Measurements from ENCODE around the gene JPH2.

- TF ChIP-seq, protein P1, sequence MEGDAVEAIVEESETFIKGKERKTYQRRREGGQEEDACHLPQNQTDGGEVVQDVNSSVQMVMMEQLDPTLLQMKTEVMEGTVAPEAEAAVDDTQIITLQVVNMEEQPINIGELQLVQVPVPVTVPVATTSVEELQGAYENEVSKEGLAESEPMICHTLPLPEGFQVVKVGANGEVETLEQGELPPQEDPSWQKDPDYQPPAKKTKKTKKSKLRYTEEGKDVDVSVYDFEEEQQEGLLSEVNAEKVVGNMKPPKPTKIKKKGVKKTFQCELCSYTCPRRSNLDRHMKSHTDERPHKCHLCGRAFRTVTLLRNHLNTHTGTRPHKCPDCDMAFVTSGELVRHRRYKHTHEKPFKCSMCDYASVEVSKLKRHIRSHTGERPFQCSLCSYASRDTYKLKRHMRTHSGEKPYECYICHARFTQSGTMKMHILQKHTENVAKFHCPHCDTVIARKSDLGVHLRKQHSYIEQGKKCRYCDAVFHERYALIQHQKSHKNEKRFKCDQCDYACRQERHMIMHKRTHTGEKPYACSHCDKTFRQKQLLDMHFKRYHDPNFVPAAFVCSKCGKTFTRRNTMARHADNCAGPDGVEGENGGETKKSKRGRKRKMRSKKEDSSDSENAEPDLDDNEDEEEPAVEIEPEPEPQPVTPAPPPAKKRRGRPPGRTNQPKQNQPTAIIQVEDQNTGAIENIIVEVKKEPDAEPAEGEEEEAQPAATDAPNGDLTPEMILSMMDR (IDR thresholded peaks at IDR 0.05; ENCODE audit: low read depth, low read length) = no peak
- TF ChIP-seq POLR2A (IDR thresholded peaks at IDR 0.05; ENCODE audit: extremely low read depth, insufficient read length) = no peak
Observed at GRCh38 chr20:44188752-44189151, 1.8 kb upstream of the JPH2 start.
